GM12892 (cell line): Measurements from ENCODE around the gene CCR5.

ENCODE experiments used
- POLR2A ChIP-seq: IDR thresholded peaks from 2 replicates; pipeline ENCODE4 v1.6.1; 2011; ENCODE audit warnings: low read depth, low read length, control low read depth
- POLR2AphosphoS5 ChIP-seq: IDR thresholded peaks from 2 replicates; pipeline ENCODE4 v1.6.1; 2011; ENCODE audit warnings: low read depth, low read length, control low read depth

DNA sequence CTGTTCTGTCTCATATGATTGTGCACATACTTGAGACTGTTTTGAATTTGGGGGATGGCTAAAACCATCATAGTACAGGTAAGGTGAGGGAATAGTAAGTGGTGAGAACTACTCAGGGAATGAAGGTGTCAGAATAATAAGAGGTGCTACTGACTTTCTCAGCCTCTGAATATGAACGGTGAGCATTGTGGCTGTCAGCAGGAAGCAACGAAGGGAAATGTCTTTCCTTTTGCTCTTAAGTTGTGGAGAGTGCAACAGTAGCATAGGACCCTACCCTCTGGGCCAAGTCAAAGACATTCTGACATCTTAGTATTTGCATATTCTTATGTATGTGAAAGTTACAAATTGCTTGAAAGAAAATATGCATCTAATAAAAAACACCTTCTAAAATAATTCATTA is 5.1 kb downstream of the CCR5 start:
- TF ChIP-seq POLR2AphosphoS5 (no peak), POLR2A (no peak)
